T-helper 1 cell treated with Interleukin-12 subunit alpha and Interleukin-12 subunit beta and Interleukin-4 antibody, amounts not matched to agents 30 ng/mL and 1 ng/mL, for 36 hours (primary cell): ENCODE data around the gene TIAM1. TPM values are rescaled to one million over a fixed set of nuclear protein-coding genes. Genes with fewer than 3 reads are reported as not detected.

Experiments used
- intact Hi-C: fragments of 100-400 bp; cut with micrococcal nuclease; formaldehyde crosslinking; loops from one replicate; pipeline ENCODE4 v1.15.1; 2024
- total RNA-seq: library from RNA; stranded (reverse); gene quantifications from 2 replicates; pipeline ENCODE4 v1.2.3, GENCODE V29; 2022

Gene TIAM1
- total RNA-seq, 1 donor from 2014 or later, result 155 TPM

- intact Hi-C loops, result no loop called here
Observed at GRCh38 chr21:31107871-31108270, 236.2 kb downstream of the TIAM1 start.

GRCh38 chr21:31107176-31107785 lies 236.8 kb downstream of the TIAM1 start:
- intact Hi-C loops, result no loop called here

DNA sequence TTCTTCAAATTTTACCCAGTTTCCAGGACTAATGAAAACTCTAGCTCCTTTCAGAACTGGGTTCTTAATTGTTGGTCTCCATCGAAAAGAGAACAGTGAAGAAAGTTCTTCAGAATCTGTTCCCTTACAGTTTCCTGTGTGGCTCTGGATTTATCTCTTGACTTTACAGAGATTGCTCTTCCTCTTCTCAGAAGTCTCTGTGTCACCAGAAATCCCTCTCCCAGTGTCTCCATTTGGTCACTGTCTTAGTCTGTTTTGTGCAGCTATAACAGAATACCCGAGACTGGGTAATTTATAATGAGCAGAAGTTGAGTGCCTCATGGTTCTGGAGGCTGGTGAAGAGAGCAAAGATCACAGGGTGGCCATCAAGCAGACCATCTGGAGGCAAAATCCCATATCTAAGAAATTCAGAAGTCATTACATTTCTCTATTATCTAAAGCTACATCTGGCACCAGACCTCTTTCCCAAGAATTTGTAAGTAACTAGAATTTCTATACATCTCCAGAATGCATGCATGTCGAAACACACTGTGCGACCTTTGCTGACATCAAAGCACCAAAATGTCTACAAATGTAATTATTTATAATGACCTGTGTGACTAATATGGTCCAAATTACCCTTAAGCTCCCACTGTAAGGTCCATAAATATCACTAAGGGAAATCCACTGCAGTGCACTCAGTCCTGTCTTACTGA lies 240.3 kb downstream of the TIAM1 start:
- intact Hi-C loops, result no loop called here

- intact Hi-C loops, result no loop called here
Observed at GRCh38 chr21:31103163-31103562, 240.9 kb downstream of the TIAM1 start.

- intact Hi-C loops, result loop anchor here (2.0 to 5.0 kb wide), 4 partner anchors 34 to 410 kb away; no protein-coding TSS in a partner anchor
Observed at GRCh38 chr21:31099122-31099521, 244.9 kb downstream of the TIAM1 start.

DNA sequence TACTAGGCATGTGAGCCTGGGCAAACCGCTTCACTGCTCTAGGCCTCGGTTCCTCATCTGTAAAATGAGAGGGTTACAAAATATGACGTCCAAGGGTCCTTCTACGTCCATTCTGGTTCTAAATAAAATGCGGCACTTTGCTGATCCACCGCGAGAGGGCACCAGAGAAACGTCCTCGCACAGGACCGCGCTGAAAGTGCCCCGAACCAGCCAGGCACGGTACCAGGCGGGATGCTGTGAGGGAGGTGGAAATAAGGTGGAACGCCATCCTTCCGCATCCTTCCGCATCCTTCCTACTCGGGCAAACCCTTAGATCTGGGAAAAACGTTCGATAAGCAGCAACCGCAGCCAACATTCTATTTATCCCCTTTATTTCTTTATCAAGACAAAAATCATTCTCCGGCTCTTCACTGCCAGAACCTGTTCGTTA lies 245.5 kb downstream of the TIAM1 start:
- intact Hi-C loops, result loop anchor here (1.0 to 5.0 kb wide), 8 partner anchors 34 to 506 kb away; no protein-coding TSS in a partner anchor

- intact Hi-C loops, result no loop called here
Observed at GRCh38 chr21:31092832-31093625, 251.0 kb downstream of the TIAM1 start.

GRCh38 chr21:31090376-31090775 lies 253.7 kb downstream of the TIAM1 start:
- intact Hi-C loops, result no loop called here

DNA sequence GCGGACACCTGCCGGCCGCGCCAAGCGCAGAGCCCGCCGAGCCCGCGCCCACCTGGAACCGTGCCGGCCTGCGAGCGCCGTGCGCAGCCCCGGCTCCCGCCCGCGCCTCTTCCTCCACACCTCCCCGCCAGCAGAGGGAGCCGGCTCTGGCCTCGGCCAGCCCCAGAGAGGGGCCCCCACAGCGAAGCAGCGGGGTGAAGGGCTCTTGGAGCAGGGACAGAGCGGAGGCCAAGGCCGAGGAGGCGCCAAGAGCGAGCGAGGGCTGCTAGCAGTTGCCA lies 255.6 kb downstream of the TIAM1 start:
- intact Hi-C loops, result loop anchor here (5.0 to 10.0 kb wide), 3 partner anchors 76 to 654 kb away; partner anchors contain the start of gene KRTAP13-4

DNA sequence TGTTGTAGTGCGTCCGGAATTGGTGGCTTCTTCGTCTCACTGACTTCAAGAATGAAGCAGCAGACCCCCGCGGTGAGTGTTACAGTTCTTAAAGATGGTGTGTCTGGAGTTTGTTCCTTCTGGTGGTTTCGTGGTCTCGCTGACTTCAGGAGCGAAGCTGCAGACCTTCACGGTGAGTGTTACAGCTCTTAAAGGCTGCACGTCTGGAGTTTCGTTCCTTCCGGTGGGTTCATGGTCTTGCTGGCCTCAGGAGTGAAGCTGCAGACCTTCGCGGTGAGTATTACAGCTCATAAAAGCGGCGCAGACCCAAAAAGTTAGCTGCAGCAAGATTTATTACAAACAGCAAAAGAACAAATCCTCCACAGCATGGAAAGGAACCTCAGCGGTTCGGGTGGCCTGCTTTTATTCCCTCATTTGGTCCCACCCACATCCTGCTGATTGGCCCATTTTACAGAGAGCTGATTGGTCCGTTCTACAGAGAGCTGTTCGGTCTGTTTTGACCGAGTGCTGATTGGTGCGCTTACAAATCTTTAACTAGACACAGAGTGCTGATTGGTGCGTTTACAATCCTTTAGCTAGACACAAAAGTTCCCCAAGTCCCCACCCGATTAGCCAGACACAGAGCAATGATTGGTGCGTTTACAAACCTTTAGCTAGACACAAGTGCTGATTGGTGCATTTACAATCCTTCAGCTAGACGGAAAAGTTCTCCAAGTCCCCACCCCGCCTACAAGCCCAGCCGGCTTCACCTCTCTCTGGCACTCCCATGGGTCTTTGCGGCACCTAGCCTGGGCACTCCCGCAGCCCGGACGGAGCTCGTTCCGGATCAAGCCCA lies 256.2 kb downstream of the TIAM1 start:
- intact Hi-C loops, result loop anchor here (2.0 to 10.0 kb wide), 5 partner anchors 76 to 653 kb away; partner anchors contain the start of gene KRTAP13-4

DNA sequence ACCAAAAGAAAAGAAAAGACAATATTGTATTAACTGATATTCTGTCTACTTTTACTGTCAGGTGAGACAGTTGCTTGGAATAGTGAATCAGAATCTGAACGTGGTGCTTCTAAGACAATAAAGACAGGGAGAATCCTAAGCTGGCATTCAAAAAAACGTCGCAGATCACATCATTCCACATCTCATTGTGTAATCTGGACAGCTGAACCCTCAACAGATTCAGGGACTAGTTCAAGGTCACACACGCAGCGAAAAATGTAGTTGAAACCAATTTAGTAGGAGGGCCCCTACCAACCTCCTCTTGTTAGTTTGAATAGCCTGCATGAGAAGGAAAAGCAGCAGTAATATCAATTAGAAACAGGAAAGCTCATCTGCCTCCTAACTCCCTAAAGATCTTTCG lies 259.4 kb downstream of the TIAM1 start:
- intact Hi-C loops, result loop anchor here (5.0 to 10.0 kb wide), 3 partner anchors 72 to 650 kb away; partner anchors contain the start of gene KRTAP13-4

- intact Hi-C loops, result no loop called here
Observed at GRCh38 chr21:31078796-31079195, 265.3 kb downstream of the TIAM1 start.

DNA sequence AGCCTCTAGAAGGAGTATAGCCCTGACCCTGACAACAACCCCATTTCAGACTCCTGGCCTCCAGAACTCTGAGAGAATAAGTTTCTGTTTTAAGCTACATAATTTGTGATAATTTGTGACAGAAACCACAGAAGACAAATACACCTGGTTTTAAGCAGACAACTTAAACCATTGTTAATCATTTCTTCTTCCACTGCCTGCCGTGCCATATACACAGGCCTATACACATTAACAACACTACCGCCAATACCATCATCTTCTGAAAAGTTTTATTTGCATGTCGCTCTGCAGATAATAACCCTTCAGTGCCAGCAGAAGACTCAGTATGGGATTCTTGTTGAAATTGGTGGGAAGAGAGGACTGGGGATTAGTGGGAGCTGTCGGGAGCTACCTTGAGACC lies 265.8 kb downstream of the TIAM1 start:
- intact Hi-C loops, result no loop called here

DNA sequence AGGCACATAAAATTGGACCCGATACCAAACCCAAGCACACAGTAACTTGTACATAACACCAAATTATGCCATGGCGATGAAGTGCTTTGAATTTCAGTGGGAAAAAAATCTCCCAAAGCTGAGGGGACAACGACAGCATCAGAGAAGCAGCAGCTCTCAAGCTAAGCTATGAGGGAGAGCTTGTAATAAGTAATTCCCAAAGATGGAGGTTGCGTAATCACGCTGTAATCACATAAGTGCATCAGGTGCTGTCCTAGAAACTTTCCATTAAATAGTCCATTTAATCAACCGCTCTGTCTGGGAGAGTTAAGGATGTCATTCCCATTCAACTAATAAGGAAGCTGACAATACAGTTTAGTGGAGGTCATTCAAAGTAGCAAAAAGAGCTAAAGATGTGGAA lies 268.2 kb downstream of the TIAM1 start:
- intact Hi-C loops, result no loop called here

DNA sequence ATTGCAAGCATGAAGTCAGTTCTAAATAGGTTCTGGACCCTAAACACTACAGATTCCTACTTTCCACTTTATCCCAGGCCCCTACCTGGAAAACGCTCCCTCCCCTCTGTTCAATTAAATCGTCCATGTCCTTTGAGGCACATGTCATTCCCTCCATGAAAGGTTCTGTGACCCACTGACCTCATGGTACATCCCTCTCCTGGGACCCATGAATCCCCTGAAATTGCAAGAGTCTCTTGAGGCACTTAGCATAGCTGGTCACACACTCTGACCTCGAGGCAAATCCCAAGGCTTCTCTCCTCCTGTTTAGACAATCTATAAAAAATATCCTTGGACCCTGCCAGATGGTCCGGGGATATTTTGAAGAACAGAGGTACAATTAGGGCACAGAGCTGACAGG lies 271.5 kb downstream of the TIAM1 start:
- intact Hi-C loops, result no loop called here
